ENCODE measurements around the gene PSMB11. TPM values are rescaled to one million over a fixed set of nuclear protein-coding genes. Genes with fewer than 3 reads are reported as not detected.

Gene PSMB11
- total RNA-seq, 1 experiment from 2014 or later: not detected

DNA sequence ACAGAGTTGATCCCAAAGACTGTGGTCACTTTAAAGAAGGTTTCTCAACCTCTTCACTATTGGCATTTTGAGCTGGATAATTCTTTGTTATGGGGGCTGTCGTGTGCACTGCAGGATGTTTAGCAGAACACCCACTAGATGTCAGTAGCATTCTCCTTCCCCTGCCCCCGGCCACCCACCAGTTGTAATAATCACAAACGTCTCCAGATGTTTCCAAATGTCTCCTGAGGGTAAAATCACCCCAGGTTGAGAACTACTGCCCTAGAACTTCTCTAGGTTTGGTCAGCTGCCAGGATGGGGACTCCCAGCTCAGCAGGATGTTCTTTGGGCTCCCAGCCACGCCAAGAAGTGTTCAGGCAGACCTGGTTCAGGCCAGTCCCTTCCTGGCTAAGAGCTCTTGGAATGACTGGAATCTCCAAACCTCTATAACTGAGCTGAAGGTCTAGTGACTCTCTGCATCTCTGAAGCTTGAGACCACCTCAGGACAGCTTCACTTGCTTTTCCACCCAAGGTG lies 47.2 kb upstream of the PSMB11 start:
- Histone ChIP-seq H3K4me2 (ENCODE audit: low read length) (peak overlapping the region; percentile 33), H4K20me1 (ENCODE audit: insufficient read depth) (no peaks in the 10 kb centered on the region), H3K9ac (ENCODE audit: low read length) (0 out of 2 replicates have a peak overlapping the region, but pooled peaks have one; percentile 20), H3K27ac (ENCODE audit: low read depth, low read length) (0 out of 2 replicates have a peak overlapping the region, but pooled peaks have one; percentile 18), H3K27me3 (ENCODE audit: insufficient read depth, low read length) (no peaks in the 10 kb centered on the region), H3K4me1 (ENCODE audit: control insufficient read depth in 1 of 2, insufficient read depth in 2 of 2, low read length in 2 of 2) (peaks cover 4 to 8% of the 10 kb centered on the region in 2 experiments; a peak in 3 of 4 replicates), H3K9me3 (ENCODE audit: control insufficient read depth in 1 of 2, insufficient read depth in 1 of 2, low read depth in 1 of 2, low read length in 2 of 2) (no peaks in the 10 kb centered on the region), H3K9me2 (ENCODE audit: insufficient read depth) (no peaks in the 10 kb centered on the region), H3K4me3 (replicated peaks in 1 of 2; ENCODE audit: low read depth in 1 of 2, low read length in 2 of 2) (no peak overlapping the region), H3K36me3 (ENCODE audit: control insufficient read depth in 1 of 2, insufficient read depth in 2 of 2, low read length in 2 of 2) (no peaks in the 10 kb centered on the region), H2AFZ (ENCODE audit: low read depth, low read length, poor library complexity, severe bottlenecking) (no peak overlapping the region), H3K79me2 (ENCODE audit: insufficient read depth, low read length) (no peaks in the 10 kb centered on the region)
- ChIA-PET POLR2A (interaction anchor here (0.6 to 2.1 kb wide), 6 partner anchors 8 to 100 kb away, joined by 3 to 18 read pairs (median 6); partner anchors contain the start of genes ACIN1 and C14orf119), RAD21 (ENCODE audit: low non-redundant PET in 1 of 2, low total read pairs in 2 of 2, uncharacterized antibody in 2 of 2, unreplicated experiment in 2 of 2) (interaction anchor here (0.8 to 1.9 kb wide), 7 partner anchors 8 to 74 kb away, joined by 3 to 10 read pairs (median 4); partner anchors contain the start of gene CDH24 (in 1 of the 2)), CTCF (interaction anchor here (0.6 to 3.9 kb wide), 20 partner anchors 10 to 354 kb away, joined by 3 to 71 read pairs (median 9); partner anchors contain the start of genes ACIN1, AJUBA, C14orf119 and CDH24)
- intact Hi-C loops (cut with micrococcal nuclease): loop anchor here (1.0 kb wide), 1 partner anchor 63 kb away; no protein-coding TSS in a partner anchor
- TF ChIP-seq ZFX (IDR thresholded peaks at IDR 0.05) (no peak), RAD21 (IDR thresholded peaks at IDR 0.05; ENCODE audit: low read depth) (peak; percentile 72)
- TF ChIP-seq, protein P1, sequence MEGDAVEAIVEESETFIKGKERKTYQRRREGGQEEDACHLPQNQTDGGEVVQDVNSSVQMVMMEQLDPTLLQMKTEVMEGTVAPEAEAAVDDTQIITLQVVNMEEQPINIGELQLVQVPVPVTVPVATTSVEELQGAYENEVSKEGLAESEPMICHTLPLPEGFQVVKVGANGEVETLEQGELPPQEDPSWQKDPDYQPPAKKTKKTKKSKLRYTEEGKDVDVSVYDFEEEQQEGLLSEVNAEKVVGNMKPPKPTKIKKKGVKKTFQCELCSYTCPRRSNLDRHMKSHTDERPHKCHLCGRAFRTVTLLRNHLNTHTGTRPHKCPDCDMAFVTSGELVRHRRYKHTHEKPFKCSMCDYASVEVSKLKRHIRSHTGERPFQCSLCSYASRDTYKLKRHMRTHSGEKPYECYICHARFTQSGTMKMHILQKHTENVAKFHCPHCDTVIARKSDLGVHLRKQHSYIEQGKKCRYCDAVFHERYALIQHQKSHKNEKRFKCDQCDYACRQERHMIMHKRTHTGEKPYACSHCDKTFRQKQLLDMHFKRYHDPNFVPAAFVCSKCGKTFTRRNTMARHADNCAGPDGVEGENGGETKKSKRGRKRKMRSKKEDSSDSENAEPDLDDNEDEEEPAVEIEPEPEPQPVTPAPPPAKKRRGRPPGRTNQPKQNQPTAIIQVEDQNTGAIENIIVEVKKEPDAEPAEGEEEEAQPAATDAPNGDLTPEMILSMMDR (IDR thresholded peaks at IDR 0.05 in 2 of 3, conservative IDR thresholded peaks at IDR 0.05 in 1 of 3; ENCODE audit: borderline replicate concordance in 1 of 3, insufficient read depth in 1 of 3, low read depth in 2 of 3, low read length in 2 of 3): peak; percentile 65 to 70 (median 67)
- BruUV-seq (replicated peaks): no TSS peak
- ATAC-seq (peak; percentile 96), DNase-seq (ENCODE audit: low read depth, low spot score) (no peak)
